ENCODE data around the gene FKBP1A.

DNA sequence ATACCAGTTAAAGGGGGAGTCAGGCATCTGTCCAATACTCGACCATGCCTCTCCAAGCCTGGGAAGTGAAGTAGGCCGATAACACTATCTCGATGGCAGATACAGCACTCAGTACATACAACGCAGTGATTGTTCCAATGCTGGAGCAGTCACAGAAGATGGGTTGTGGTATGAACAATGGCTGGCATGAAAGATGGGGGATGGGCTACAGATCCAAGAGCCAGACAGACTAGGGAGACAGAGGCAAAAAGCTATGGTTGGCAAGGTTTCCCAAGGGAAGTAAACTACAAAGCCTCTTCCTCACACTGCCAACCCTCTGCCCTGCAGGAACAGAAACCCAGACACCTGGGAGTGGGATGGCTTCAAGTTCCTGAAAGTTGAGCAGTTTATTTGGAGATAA, 19.2 kb downstream of the FKBP1A start:
- TF ChIP-seq, protein P1, sequence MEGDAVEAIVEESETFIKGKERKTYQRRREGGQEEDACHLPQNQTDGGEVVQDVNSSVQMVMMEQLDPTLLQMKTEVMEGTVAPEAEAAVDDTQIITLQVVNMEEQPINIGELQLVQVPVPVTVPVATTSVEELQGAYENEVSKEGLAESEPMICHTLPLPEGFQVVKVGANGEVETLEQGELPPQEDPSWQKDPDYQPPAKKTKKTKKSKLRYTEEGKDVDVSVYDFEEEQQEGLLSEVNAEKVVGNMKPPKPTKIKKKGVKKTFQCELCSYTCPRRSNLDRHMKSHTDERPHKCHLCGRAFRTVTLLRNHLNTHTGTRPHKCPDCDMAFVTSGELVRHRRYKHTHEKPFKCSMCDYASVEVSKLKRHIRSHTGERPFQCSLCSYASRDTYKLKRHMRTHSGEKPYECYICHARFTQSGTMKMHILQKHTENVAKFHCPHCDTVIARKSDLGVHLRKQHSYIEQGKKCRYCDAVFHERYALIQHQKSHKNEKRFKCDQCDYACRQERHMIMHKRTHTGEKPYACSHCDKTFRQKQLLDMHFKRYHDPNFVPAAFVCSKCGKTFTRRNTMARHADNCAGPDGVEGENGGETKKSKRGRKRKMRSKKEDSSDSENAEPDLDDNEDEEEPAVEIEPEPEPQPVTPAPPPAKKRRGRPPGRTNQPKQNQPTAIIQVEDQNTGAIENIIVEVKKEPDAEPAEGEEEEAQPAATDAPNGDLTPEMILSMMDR (conservative IDR thresholded peaks at IDR 0.05 in 1 of 2, IDR thresholded peaks at IDR 0.05 in 1 of 2; ENCODE audit: extremely low read depth in 1 of 2, insufficient read depth in 1 of 2, low read depth in 1 of 2, low read length in 2 of 2), result no peak
- TF ChIP-seq EZH2 (IDR thresholded peaks at IDR 0.05; ENCODE audit: borderline replicate concordance, low read length), result no peak
